Lower leg skin (tissue), 3 donors: ENCODE results near the gene TSC2.

Experiments
- POLR2A ChIP-seq, 2 donors: fragments of 450-650 bp; IDR thresholded peaks; one replicate each; pipeline ENCODE4 v1.6.1; 2016 to 2017; ENCODE audit warnings: antibody characterized with exemption in 2 of 2, mild to moderate bottlenecking in 1 of 2, moderate library complexity in 1 of 2
- TF ChIP-seq, protein P1 (sequence below), 3 donors: fragments of 450-650 bp; IDR thresholded peaks; one replicate each; pipeline ENCODE4 v1.5.1; 2016; ENCODE audit warnings: antibody characterized with exemption in 3 of 3, mild to moderate bottlenecking in 3 of 3, moderate library complexity in 2 of 3

DNA sequence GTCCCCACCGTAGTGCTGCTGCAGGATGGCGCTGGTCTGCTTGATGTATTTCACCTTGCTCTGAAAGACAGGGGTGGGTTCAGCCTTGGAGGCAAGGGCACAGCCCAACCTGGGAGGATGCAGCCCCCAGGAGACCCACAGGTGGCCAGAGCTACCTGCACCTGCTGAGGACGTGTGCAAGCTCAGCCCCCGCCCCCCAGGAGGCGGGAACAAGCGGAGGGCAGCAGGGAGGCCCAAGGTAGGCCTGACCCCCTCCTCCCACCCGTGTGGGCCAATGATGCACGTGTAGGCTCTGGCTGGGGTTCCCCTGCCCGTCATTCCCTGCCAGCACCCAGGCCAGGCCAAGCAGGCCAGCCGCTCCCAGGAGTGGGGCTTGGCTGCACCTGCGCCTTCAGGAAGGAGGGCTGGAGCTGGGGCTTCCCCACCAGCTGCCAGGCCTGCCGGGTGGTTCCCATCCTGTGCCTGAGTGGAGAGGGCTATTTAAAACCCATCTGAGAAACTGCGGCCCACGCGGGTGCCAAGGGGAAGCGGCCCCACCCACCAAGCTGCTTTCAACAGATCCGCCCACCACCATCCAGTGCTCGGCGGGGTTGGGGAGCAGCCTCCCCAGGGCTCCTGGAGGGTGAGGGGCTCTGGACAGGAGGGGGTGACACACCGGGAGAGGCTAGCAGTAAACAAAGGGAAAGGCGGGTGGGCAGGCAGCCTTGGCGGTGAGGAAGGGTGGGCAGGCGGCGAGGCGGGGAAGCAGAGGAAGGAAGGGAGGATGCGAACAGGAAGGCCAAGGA lies 3.9 kb upstream of the TSC2 start:
- TF ChIP-seq, protein P1, sequence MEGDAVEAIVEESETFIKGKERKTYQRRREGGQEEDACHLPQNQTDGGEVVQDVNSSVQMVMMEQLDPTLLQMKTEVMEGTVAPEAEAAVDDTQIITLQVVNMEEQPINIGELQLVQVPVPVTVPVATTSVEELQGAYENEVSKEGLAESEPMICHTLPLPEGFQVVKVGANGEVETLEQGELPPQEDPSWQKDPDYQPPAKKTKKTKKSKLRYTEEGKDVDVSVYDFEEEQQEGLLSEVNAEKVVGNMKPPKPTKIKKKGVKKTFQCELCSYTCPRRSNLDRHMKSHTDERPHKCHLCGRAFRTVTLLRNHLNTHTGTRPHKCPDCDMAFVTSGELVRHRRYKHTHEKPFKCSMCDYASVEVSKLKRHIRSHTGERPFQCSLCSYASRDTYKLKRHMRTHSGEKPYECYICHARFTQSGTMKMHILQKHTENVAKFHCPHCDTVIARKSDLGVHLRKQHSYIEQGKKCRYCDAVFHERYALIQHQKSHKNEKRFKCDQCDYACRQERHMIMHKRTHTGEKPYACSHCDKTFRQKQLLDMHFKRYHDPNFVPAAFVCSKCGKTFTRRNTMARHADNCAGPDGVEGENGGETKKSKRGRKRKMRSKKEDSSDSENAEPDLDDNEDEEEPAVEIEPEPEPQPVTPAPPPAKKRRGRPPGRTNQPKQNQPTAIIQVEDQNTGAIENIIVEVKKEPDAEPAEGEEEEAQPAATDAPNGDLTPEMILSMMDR (IDR thresholded peaks at IDR 0.05) = no peak
- no peak for TF ChIP-seq POLR2A (IDR thresholded peaks at IDR 0.05)
